Measurements from ENCODE around the gene NEK7. TPM values are rescaled to one million over a fixed set of nuclear protein-coding genes. Genes with fewer than 3 reads are reported as not detected.
A peak's percentile ranks its signal among the peaks of the same experiment; 100 is the strongest.

Gene NEK7
- polyA plus RNA-seq, 1 donor from 2014 or later = 3.3 TPM

DNA sequence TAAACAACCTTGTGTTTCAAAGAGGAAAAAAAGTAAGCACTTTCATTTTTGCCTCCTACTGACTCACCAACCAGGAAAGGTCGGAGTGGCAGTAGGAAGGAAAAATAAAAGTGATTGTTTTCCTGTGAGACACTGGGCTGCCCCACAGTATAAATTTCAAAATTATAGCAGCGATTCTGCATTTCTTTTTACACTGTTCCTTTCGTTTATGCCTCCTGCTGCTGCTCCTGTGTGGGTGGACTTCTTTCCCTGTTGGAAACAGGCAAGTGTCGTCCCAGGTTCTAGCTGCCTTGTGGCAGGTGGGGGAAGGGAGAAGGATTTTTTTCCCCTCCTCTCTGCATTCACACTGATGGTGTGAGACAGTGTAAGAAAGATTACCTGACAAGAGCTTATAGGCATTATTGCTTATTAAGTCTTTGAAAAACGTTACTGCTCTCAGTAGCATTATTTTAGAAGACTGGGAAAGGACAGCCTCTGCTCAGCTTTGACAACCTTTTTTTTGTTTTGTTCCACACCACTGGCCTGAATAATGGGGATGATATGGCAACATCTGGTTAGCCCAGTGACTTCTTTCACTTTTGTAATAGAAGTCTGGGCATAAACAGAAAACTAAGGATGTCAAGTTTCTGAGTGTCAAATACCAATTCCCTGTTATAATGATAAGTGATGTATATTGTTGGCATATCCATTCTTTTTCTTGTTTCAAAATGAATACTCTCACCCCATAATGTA lies 77.9 kb downstream of the NEK7 start:
- H4K20me1 ChIP-seq (ENCODE audit: insufficient read depth) = no peaks in the 10 kb centered on the region
- no peaks in the 10 kb centered on the region for H3K79me2 ChIP-seq (replicated peaks; ENCODE audit: insufficient read depth, low read length)
- H3K9me3 ChIP-seq (ENCODE audit: low read length) = no peaks in the 10 kb centered on the region
- H3K36me3 ChIP-seq (ENCODE audit: insufficient read depth, low read length) = no peaks in the 10 kb centered on the region
- TF ChIP-seq EP300 (conservative IDR thresholded peaks at IDR 0.05; ENCODE audit: poor library complexity, severe bottlenecking) (peak; percentile 44), POLR2AphosphoS5 (IDR thresholded peaks at IDR 0.05) (peak; percentile 39), TAF1 (IDR thresholded peaks at IDR 0.05; ENCODE audit: low read depth) (no peak), MXI1 (conservative IDR thresholded peaks at IDR 0.05; ENCODE audit: poor library complexity, severe bottlenecking) (no peak), RAD21 (conservative IDR thresholded peaks at IDR 0.05) (no peak), CTCF (IDR thresholded peaks at IDR 0.05; ENCODE audit: poor library complexity, severe bottlenecking) (no peak), SMC3 (conservative IDR thresholded peaks at IDR 0.05; ENCODE audit: poor library complexity) (no peak), EZH2 (IDR thresholded peaks at IDR 0.05; ENCODE audit: borderline replicate concordance, insufficient read depth, low read length, poor library complexity, severe bottlenecking) (no peak)
- TF ChIP-seq, protein P1, sequence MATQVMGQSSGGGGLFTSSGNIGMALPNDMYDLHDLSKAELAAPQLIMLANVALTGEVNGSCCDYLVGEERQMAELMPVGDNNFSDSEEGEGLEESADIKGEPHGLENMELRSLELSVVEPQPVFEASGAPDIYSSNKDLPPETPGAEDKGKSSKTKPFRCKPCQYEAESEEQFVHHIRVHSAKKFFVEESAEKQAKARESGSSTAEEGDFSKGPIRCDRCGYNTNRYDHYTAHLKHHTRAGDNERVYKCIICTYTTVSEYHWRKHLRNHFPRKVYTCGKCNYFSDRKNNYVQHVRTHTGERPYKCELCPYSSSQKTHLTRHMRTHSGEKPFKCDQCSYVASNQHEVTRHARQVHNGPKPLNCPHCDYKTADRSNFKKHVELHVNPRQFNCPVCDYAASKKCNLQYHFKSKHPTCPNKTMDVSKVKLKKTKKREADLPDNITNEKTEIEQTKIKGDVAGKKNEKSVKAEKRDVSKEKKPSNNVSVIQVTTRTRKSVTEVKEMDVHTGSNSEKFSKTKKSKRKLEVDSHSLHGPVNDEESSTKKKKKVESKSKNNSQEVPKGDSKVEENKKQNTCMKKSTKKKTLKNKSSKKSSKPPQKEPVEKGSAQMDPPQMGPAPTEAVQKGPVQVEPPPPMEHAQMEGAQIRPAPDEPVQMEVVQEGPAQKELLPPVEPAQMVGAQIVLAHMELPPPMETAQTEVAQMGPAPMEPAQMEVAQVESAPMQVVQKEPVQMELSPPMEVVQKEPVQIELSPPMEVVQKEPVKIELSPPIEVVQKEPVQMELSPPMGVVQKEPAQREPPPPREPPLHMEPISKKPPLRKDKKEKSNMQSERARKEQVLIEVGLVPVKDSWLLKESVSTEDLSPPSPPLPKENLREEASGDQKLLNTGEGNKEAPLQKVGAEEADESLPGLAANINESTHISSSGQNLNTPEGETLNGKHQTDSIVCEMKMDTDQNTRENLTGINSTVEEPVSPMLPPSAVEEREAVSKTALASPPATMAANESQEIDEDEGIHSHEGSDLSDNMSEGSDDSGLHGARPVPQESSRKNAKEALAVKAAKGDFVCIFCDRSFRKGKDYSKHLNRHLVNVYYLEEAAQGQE (IDR thresholded peaks at IDR 0.05; ENCODE audit: borderline replicate concordance) = peak; percentile 63
- peak overlapping the region; percentile 51 for H3K4me3 ChIP-seq (ENCODE audit: low read length)
- H3K27me3 ChIP-seq (ENCODE audit: insufficient read depth, low read depth, low read length) = no peaks in the 10 kb centered on the region
- H3K9ac ChIP-seq (ENCODE audit: low read length) = peak overlapping the region; percentile 32
- H2AFZ ChIP-seq (ENCODE audit: low read depth, low read length) = peak overlapping the region; percentile 5
- H3K4me2 ChIP-seq (ENCODE audit: low read length) = peak overlapping the region; percentile 26
- H3K9me2 ChIP-seq (ENCODE audit: insufficient read depth, low read length) = no peaks in the 10 kb centered on the region
- no peaks in the 10 kb centered on the region for H3F3A ChIP-seq (ENCODE audit: insufficient read depth, low read length, poor library complexity, severe bottlenecking)
- H3K27ac ChIP-seq (ENCODE audit: low read length) = peak overlapping the region; percentile 44

- H3K4me3 ChIP-seq (ENCODE audit: low read length) = no peak overlapping the region
- no peak overlapping the region for H3K9ac ChIP-seq (ENCODE audit: low read length)
- TF ChIP-seq EP300 (conservative IDR thresholded peaks at IDR 0.05; ENCODE audit: poor library complexity, severe bottlenecking) = no peak
- no peak for TF ChIP-seq RAD21 (conservative IDR thresholded peaks at IDR 0.05)
- TF ChIP-seq EZH2 (IDR thresholded peaks at IDR 0.05; ENCODE audit: borderline replicate concordance, insufficient read depth, low read length, poor library complexity, severe bottlenecking) = no peak
- TF ChIP-seq CTCF (IDR thresholded peaks at IDR 0.05; ENCODE audit: poor library complexity, severe bottlenecking) = no peak
- TF ChIP-seq POLR2AphosphoS5 (IDR thresholded peaks at IDR 0.05) = no peak
- no peak for TF ChIP-seq SMC3 (conservative IDR thresholded peaks at IDR 0.05; ENCODE audit: poor library complexity)
- no peak for TF ChIP-seq MXI1 (conservative IDR thresholded peaks at IDR 0.05; ENCODE audit: poor library complexity, severe bottlenecking)
- TF ChIP-seq TAF1 (IDR thresholded peaks at IDR 0.05; ENCODE audit: low read depth) = no peak
- H3K79me2 ChIP-seq (replicated peaks; ENCODE audit: insufficient read depth, low read length) = no peaks in the 10 kb centered on the region
- no peaks in the 10 kb centered on the region for H3K9me2 ChIP-seq (ENCODE audit: insufficient read depth, low read length)
- H3K4me2 ChIP-seq (ENCODE audit: low read length) = no peak overlapping the region
- no peaks in the 10 kb centered on the region for H4K20me1 ChIP-seq (ENCODE audit: insufficient read depth)
- H3K36me3 ChIP-seq (ENCODE audit: insufficient read depth, low read length) = no peaks in the 10 kb centered on the region
- H3K9me3 ChIP-seq (ENCODE audit: low read length) = no peaks in the 10 kb centered on the region
- no peaks in the 10 kb centered on the region for H3F3A ChIP-seq (ENCODE audit: insufficient read depth, low read length, poor library complexity, severe bottlenecking)
- no peak overlapping the region for H3K27ac ChIP-seq (ENCODE audit: low read length)
- no peak overlapping the region for H2AFZ ChIP-seq (ENCODE audit: low read depth, low read length)
- no peaks in the 10 kb centered on the region for H3K27me3 ChIP-seq (ENCODE audit: insufficient read depth, low read depth, low read length)
These were observed 81.3 kb downstream of the NEK7 start for GRCh38 chr1:198238121-198238520.

Data from neural cell (in vitro differentiated cells).